NCI-H1930 (cell line): ENCODE measurements around the gene TSC22D3.
A peak's percentile ranks its signal among the peaks of the same experiment; 100 is the strongest.
"Not testable (repeated sequence)": the region's sequence is repeated elsewhere in the genome, so short reads cannot be mapped to it uniquely, and the experiment has no call there.

Experiments
- DNase-seq, 2 experiments: peaks; one replicate each; lab custom pipeline; 2025; lab: John Stamatoyannopoulos, UW

The TSC22D3 gene

DNA sequence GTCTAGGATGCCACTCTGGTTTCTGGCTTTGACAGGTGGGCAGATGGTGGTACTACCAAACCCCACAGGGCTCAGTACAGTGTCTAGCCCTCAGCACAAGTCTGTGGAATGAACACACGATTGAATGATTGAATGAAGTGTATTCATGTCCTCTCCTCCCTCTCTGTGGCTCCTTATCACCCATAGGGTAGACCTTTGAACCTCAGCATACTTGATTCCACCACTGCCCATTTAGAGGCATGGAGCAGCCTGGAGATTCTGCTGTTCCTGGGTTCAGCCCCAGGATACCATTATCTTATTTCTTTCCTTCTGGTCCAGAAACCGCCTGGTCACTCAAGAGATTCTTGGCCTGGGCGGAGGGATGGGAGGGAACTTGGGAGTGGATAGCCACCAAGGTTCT is 93.3 kb downstream of the TSC22D3 start:
- DNase-seq: no peak

DNA sequence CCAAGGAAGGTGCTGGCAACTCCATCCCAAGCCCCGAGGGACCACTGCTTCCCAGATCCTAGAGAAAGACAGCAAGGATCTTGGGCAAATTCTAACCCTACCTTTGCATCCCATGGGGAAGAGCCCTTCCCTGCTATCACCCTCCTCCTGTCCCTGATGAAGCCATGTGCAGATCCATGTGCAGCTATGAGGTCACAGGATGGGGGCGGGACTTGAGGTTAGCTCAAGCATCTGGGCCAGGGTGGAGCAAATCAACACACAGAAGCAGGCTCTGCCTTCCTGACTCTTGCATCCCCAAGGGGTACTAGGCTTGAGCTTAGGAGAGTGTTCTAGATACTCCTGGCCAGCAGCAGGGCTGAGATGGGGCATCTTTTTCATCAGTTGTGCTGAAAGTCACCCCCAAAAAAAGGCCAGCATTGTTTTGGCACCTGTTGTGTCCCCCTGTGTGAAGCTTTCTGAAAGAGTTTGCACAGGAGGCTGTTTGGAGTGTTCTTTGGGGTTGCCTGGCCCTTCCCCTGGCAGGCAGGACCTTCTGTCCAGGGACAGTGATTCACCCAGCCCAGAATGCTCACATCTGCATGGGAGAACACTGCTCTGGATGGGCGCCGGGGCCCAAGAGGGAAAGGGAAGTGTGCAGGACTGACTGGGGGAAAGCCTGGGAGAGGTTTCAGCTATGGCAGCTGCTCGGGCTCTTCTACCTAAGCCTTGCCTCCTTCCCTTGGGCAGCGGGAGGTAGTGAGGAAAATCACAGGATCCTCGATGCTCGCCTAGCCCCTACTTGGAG is 96.4 kb downstream of the TSC22D3 start:
- DNase-seq: no peak

DNA sequence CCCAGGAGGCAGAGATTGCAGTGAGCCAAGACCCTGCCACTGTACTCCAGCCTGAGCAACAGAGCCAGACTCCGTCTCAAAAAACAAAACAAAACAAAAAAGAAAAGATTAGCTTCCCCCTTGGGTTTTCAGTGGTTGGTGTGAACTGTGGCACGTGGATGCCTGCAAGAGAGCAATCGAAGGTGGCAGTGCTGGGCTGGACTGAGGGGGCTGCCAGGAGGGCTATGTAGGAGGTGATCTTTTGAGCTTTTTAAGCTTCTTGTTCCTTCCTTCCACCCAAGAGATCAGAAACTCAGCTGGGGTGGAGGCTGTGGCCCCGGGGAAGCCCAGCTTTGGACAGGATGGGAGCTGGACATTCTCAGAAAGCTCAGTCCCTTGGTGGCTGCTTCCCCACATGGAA is 97.7 kb downstream of the TSC22D3 start:
- DNase-seq: no peak

DNA sequence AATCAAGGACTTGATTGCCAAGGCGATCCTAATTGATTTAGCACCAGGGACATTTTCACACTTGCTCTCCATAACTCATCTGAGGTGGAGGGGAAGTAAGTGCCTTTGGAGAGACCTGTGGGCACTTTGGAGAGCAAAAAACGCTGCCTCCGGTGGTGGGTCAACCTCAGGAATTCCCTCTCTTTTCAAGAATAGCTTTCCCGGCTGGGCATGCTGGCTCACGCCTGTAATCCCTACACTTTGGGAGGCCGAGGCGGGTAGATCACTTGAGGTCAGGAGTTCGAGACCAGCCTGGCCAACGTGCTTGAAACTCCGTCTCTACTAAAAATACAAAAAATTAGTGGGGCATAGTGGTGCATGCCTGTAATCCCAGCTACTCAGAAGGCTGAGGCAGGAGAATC is 98.1 kb downstream of the TSC22D3 start:
- no peak for DNase-seq

DNA sequence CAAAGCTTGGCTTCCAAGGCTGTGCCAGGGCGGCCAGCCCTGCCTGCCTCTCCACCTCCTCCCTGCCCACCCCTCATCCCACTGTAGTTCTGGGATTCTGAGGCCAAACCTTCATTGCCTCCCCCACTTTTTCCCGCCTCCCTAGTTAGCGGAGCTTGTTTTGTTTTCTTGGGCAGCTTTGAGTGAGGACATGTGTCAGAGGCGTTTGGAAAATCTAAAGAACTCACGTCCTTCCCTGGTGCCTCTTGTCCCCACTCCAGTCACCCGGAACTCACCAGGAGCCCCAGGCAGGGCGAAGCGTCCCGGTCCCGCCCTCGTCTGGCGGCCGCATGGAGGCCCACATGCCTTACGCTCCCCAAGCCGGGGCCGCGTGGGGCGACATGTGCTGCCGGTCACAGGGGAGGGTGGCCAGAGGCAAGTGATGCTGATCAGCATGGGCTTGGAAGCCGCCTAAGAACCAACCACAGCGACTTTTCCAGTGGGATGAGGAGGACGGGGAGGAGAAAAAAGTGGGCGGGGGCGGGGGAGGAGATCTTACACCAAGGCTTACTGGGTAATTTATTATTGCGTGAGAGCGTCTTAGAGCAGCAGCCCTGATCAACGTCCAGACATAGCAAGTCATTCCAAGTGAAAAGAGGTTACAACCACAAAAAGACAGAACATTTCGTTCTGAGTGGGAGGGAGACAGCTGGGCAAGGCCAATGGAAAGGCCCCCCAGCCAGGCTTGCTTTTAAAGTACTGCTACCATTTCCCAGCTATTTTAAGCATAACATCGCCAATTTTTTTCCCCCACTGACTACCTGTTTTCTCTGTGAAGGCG is 98.8 kb downstream of the TSC22D3 start:
- DNase-seq: no peak

DNA sequence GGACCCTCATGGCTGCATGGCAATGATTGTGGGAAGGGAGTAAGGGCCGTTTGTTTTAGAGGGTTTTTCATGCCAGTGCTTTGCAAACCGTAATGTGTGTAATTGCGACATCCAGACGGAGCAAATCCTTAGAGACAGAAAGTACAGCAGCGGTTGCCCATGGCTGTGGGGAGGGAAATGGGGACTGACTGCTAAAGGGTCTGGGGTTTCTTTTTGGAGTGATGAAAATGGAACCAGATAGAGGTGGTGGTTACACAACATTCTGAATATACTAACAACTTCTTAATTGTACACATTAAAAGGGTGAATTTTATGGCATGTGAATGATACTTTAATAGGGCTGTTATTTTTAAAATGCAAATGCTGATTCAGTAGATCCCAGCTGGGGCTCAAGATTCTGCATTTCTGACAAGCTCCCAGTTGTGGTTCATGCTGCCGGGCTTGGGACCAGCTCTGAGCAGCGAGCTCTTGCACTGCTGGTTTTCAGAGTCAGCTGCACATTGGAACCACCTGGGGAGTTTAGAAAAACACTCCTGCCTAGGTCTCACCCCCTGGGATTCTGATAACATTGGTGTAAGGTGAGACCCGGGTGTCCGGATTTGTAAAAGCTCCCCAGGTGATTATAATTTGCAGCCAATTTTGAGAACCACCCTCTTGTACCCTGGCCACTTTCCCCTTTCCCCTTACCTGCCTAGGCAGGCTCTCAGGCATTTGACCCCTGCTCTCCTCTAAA is 99.6 kb downstream of the TSC22D3 start:
- DNase-seq: no peak

DNA sequence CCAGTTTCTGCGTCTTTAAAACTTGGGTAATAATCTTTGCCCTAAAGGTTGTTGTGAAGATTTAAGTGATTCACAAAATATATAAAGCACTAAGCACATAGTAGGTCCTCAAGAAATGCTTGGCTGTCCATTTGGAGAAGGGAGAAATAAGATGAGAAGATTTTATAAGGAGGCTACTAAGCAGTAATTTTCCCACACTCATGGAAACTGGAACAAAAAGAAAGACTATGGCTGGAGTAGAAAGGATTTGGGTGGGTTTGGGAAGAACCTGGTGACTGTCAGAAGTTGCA is 100.3 kb downstream of the TSC22D3 start:
- DNase-seq: no peak

DNA sequence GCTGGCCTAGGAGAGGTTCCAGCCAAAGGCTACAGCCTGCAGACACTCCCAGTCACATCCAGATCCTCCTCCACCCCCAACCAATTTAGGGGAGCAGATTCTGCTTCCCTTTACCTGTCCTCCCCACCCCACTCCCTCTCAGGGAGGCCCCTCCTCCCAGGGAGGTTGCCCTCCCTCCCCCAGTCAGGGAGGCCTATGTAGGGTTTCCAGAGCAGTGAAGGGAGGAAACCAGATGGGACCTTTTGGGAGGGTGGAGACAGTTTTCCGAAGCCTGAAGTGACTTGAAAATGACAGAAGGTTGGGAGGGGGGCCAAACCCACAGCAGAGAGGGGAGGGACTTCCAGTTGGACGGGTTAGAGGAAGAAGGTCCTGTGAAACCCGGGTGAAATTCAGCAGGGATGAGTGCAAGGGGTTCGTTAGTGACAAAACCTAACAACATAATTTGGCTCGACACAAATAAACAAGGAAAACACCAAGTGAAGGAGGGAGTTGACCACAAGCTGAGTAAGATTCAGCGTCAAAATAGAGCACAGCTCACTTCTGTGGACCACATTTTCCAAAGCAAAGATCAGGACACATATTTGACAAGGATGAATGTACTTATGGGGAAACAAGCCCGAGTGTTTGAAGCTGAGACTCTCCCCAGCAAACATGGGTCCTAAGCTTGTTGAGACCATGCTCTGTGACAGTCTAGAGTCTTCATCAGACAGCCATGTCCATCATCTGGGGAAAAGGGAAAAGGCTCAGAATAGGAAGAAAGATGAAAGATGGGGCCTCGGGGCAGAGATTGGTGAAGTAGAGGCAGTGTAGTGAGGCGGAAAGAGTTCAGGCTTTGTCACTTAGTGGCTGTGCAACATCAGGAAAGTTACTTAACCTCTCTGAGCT is 100.9 kb downstream of the TSC22D3 start:
- no peak for DNase-seq

DNA sequence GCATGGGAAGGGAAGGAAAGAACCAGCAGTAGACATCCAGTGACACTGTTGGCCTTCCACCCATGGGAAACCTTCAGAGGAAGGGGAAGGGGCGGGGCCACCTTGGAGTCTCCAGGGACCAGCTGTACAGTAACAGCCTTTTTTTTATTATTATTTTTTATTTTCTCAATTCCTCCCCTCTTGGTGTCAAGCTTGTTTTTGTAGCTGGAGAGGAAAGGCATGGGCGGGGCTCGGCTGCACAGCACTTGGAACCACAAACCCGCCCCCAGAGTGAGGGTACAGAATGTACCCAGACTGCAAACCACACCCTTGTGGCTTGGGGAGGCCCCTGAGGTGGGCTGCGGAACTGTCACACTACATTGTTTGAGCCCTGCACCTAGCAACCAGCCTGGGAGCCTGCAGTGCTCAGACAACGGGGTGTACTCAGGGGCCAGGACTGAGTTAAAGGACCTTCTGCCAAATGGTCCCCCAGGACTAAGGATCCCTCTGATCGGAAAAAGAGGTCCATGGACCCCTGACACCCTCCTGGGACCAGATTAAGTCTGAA is 101.6 kb downstream of the TSC22D3 start:
- DNase-seq: no peak

DNA sequence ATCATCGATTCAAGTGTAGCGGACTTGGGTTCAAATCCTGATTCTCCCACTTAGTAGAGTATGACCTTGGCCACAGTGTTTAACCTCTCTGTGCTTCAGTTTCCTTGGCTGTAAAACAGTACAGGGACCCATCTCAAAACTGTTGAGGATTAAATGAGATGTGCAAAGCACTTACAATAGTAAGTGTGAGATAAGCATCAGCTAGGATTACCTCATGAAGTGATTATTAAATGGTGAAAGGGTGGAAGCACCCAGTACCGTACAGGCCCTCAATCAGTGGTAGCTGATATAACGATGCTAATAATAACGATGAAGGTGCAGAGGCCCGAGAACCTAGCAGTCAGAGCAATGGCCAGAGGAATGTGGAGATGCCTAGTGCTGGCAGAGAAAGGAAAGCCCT is 102.2 kb downstream of the TSC22D3 start:
- DNase-seq: no peak

DNA sequence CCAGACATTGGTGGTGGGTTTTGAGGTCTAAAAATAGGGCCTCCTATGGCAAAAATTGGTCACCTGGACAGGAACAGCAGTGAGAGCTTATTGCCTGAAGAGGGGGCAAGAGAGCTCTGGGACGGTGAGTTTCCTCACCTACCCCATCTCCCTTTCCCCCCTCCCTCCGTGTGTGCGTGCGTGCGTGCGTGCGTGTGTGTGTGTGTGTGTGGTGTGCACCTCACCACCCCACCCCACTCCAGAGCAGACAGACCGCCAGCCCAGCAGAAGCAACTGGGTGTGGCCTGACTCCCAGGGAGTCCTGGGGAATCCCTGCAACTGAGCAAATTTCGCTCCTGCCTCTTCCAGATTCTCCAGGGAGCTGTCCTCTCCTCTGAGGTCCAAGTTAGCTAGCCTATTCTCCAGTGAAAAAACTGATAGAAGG is 102.6 kb downstream of the TSC22D3 start:
- peak in 1 of 2 experiments; percentile 5 for DNase-seq

DNA sequence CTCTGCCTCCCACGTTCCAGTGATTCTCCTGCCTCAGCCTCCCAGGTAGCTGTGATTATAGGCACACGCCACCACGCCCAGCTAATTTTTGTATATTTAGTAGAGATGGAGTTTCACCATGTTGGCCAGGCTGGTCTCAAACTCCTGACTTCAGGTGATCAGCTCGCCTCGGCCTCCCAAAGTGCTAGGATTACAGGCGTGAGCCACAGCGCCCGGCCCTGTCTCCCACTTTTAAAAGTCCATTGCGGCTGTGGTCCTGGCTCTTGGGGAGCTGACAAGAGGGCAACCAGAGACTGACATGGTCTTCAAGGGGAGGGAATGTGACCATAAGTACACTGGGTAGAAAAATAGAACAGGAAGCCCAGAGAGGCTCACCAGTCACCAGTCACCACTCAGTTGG is 104.3 kb downstream of the TSC22D3 start:
- DNase-seq: not testable (repeated sequence)

DNA sequence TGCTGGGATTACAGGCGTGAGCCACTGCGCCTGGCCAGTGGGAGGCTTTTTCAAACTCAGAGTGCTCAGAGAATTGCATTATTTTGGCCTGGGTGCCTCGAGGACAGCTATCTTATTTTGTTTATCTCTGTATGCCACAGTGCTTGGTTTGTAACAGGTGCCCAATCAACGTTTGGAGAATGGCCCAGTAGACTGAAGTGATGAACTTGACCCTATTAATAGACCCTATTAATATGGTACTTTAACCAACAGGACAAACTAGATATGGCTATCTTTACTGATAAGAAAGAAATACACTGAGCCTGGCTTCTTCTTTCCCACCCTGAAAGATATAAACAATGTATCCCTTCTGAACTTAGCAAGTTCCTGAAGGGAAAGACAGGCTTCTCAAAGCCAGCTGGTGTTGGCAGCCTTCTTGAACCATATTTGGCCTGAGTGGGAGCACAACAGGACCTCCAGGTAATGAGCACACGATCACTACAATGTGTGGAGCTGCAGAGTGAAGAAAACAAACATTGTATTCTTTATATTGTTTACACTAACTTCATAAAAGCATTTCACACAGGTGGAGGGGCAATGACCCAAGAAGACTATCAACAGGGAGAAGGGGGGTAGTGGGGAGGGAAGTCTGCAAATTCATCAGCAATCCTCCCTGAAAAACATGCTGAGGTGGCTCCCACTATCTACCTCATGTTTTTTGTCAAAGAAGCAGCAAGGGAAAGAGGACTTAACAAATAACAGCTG is 105.5 kb downstream of the TSC22D3 start:
- DNase-seq: no peak

DNA sequence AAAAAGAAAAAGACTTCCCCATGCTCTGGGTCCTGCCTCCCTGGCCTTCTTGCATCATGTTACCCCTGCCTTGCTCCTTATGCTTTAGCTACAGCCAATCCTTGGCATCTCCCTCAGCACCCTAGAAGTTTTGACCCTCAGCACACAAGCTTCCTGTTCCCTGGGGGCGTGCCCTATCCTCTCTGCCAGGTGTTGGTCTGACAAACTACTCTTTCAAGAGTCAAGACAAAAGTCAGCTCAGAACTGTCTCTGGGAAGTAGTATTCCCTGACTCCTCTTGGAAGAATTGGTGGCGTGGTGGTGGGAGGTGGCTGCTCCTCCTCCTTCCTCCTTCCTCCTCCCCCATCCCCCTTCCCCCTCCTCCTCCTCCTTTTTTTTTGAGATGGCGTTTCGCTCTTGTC is 106.3 kb downstream of the TSC22D3 start:
- DNase-seq: no peak

DNA sequence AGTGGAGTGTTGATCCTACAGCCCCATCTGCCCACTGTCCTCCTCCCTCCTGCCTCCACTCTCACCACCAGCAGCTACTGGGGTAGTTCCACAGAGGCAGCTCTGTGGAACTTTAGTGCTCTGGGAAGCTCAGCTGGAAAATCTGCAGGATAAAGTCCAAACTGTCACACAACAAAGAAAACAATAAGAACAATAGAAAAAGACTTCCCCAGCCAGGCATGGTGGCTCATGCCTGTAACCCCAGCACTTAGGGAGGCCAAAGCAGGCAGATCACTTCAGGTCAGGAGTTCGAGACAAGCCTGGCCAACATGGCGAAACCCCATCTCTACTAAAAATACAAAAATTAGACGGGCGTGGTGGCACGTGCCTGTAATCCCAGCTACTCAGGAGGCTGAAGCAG is 106.9 kb downstream of the TSC22D3 start:
- DNase-seq: not testable (repeated sequence)

DNA sequence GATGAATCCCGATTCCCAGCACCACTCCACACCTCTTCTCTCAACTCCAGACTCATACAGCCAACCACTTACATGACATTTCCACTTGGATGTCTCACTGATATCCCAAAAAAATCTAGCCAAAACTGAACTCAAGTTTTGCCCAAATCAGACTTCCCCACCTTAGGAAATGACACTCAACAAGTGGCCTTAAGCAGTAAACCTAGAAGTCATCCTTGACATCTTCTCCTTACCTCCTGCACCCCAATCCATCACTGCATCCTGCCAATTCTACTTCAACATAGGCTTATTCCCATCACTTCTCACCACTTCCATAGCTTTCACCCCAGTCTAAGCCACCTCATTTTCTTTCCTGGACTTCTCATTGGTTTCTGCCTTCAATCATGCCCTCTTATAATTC is 108.2 kb downstream of the TSC22D3 start:
- no peak for DNase-seq

DNA sequence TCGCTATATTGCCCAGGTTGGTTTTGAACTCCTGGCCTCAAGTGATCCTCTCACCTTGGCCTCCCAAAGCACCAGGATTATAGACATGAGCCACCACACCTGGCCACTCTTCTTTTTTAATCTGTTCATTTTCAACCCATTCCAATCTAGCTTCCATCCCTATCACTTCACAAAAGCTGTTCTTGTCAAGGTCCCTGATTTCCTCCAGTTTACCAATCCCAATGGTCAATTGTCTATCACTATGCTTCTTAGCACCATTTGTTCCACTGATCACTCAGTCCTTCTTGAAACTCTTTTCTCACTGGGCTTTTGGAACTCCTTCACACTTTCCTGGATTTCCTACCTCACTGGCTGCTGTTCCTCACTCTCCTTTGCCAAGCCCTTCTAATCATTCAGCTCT is 108.7 kb downstream of the TSC22D3 start:
- no peak for DNase-seq
